ENCODE data around the gene LEUTX.

Gene LEUTX

DNA sequence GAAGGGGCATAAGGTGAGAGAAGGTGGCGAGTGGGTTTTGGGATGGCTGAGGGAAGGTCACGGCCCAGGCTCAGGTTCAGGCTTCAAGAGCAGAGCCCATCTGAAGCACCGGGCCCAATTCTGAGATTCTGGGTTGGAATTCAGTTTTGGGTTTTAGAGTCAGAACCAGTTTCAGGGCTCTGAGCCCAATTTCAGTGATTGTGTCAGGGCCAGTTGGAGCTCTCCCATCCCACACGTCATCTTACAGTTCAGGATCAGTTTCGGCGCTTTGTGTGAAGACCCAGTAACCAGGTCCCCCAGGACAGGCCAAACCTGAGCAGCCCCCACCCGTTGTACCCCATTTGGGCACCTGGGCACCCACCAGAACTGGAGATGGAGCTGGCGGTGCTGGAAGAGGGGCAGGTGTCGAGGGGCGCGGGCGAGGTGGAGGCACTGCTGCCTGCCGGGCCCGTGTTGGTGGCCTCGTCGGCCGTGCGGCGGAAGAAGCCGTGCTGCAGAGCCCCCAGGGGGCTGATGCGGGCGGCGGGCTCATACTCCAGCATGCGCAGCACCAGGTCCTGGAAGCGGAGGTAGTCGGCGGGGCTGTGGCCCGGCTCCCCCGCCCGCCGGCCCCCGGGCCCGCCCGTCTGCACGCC lies 47.8 kb downstream of the LEUTX start:
- no peak for TF ChIP-seq CTCF (IDR thresholded peaks at IDR 0.05; ENCODE audit: insufficient read depth, low read depth, low read length, missing control alignments)
- DNase-seq (ENCODE audit: low read depth) = no peak
- H3K4me3 ChIP-seq (ENCODE audit: low read depth, low read length) = no peak overlapping the region

- DNase-seq (ENCODE audit: low read depth) = no peak
- TF ChIP-seq CTCF (IDR thresholded peaks at IDR 0.05; ENCODE audit: insufficient read depth, low read depth, low read length, missing control alignments) = no peak
- no peak overlapping the region for H3K4me3 ChIP-seq (ENCODE audit: low read depth, low read length)
Measured at GRCh38 chr19:39827216-39827615, 48.6 kb downstream of the LEUTX start.

- no peak for DNase-seq (ENCODE audit: low read depth)
- no peak overlapping the region for H3K4me3 ChIP-seq (ENCODE audit: low read depth, low read length)
- no peak for TF ChIP-seq CTCF (IDR thresholded peaks at IDR 0.05; ENCODE audit: insufficient read depth, low read depth, low read length, missing control alignments)
Measured at GRCh38 chr19:39828015-39828653, 49.5 kb downstream of the LEUTX start.

DNA sequence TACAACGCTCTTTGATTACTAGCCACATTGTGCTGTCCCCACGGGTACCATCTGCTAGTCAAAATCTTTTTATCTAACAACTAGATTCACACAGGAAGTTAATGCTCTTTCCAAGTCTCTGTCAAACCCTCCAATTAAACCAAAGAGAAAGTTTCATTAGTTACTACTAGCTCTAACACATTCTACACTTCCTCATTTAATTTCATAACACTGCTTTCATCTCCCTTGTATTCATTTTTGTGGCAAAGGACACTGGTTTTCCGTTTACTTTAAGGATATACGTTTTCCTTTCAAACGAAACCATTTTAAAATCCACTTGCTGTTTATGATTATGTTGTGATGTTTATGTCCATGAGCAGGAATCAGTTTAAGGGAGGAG lies 50.0 kb downstream of the LEUTX start:
- TF ChIP-seq CTCF (IDR thresholded peaks at IDR 0.05; ENCODE audit: insufficient read depth, low read depth, low read length, missing control alignments) = no peak
- H3K4me3 ChIP-seq (ENCODE audit: low read depth, low read length) = no peak overlapping the region
- no peak for DNase-seq (ENCODE audit: low read depth)

GRCh38 chr19:39829702-39830275 lies 51.1 kb downstream of the LEUTX start:
- H3K4me3 ChIP-seq (ENCODE audit: low read depth, low read length) = no peak overlapping the region
- DNase-seq (ENCODE audit: low read depth) = no peak
- no peak for TF ChIP-seq CTCF (IDR thresholded peaks at IDR 0.05; ENCODE audit: insufficient read depth, low read depth, low read length, missing control alignments)

- H3K4me3 ChIP-seq (ENCODE audit: low read depth, low read length) = no peak overlapping the region
- no peak for DNase-seq (ENCODE audit: low read depth)
- no peak for TF ChIP-seq CTCF (IDR thresholded peaks at IDR 0.05; ENCODE audit: insufficient read depth, low read depth, low read length, missing control alignments)
Measured at GRCh38 chr19:39830406-39830805, 51.8 kb downstream of the LEUTX start.
